SKM-1 treated with dmso at 0.1 percent for 144 hours (cell line): ENCODE data around the gene KPNA1.

Experiments used
- DNase-seq: peaks from one replicate; lab custom pipeline; 2025; ENCODE audit not compliant: unreplicated experiment; lab: John Stamatoyannopoulos, UW

The KPNA1 gene

GRCh38 chr3:122514123-122515019, at the start of gene KPNA1:
Gene KPNA1, minus strand, starts transcription at chr3:122514939. Its CDS starts 18,374 bp downstream, at chr3:122496565.
- peak; percentile 74 for DNase-seq

- DNase-seq = peak; percentile 76
Measured at GRCh38 chr3:122564155-122564912, 49.6 kb upstream of the KPNA1 start, which contains the start of the genes DTX3L and PARP9. Gene DTX3L, plus strand, starts transcription at chr3:122564338. Its CDS starts 89 bp downstream, at chr3:122564427. Gene PARP9, minus strand, starts transcription at chr3:122564300. Its CDS starts 4,680 bp downstream, at chr3:122559620.

- no peak for DNase-seq
Measured at GRCh38 chr3:122563717-122564025, 48.9 kb upstream of the KPNA1 start.

GRCh38 chr3:122562923-122563716, 48.4 kb upstream of the KPNA1 start:
- DNase-seq = no peak

- DNase-seq = peak; percentile 50
Measured at GRCh38 chr3:122560680-122561079, 45.9 kb upstream of the KPNA1 start.

GRCh38 chr3:122559906-122560305, 45.2 kb upstream of the KPNA1 start:
- DNase-seq = no peak

GRCh38 chr3:122558605-122559004, 43.9 kb upstream of the KPNA1 start:
- DNase-seq = no peak

GRCh38 chr3:122557356-122557755, 42.6 kb upstream of the KPNA1 start:
- no peak for DNase-seq

- DNase-seq = no peak
Measured at GRCh38 chr3:122555275-122556071, 40.7 kb upstream of the KPNA1 start.

GRCh38 chr3:122553171-122553570, 38.4 kb upstream of the KPNA1 start:
- DNase-seq = no peak

GRCh38 chr3:122548619-122549018, 33.9 kb upstream of the KPNA1 start:
- no peak for DNase-seq

- DNase-seq = no peak
Measured at GRCh38 chr3:122548076-122548475, 33.3 kb upstream of the KPNA1 start.

GRCh38 chr3:122546151-122546550, 31.4 kb upstream of the KPNA1 start:
- no peak for DNase-seq

- peak; percentile 13 for DNase-seq
Measured at GRCh38 chr3:122538956-122539490, 24.3 kb upstream of the KPNA1 start.

- DNase-seq = no peak
Measured at GRCh38 chr3:122536632-122537001, 21.9 kb upstream of the KPNA1 start.

GRCh38 chr3:122535964-122536631, 21.4 kb upstream of the KPNA1 start:
- DNase-seq = no peak

GRCh38 chr3:122533931-122534334, 19.2 kb upstream of the KPNA1 start:
- peak; percentile 56 for DNase-seq

GRCh38 chr3:122533480-122533879, 18.7 kb upstream of the KPNA1 start:
- DNase-seq = no peak

- no peak for DNase-seq
Measured at GRCh38 chr3:122530164-122530563, 15.4 kb upstream of the KPNA1 start.

- DNase-seq = no peak
Measured at GRCh38 chr3:122523317-122523716, 8.6 kb upstream of the KPNA1 start.
